Endodermal cell (in vitro differentiated cells): ENCODE data around the gene DCN. TPM values are rescaled to one million over a fixed set of nuclear protein-coding genes. Genes with fewer than 3 reads are reported as not detected.

Experiments
- DNase-seq: peaks from one replicate; pipeline ENCODE4 v3.0.0-alpha.2; 2017
- H3K27ac ChIP-seq: 2 replicates; pipeline ENCODE4 v1.5.1; 2013; ENCODE audit warnings: mild to moderate bottlenecking, low read depth, low read length, moderate library complexity
- H3K27me3 ChIP-seq: 2 replicates; pipeline ENCODE4 v1.6.1; 2013; ENCODE audit warnings: mild to moderate bottlenecking, low read length, moderate library complexity; ENCODE audit not compliant: insufficient read depth, control insufficient read depth, poor library complexity, severe bottlenecking
- H3K36me3 ChIP-seq: 2 replicates; pipeline ENCODE4 v1.7.0; 2013; ENCODE audit warnings: mild to moderate bottlenecking, low read length, moderate library complexity; ENCODE audit not compliant: control insufficient read depth, insufficient read depth
- H3K4me1 ChIP-seq: one replicate; pipeline ENCODE4 v1.7.0; 2013; ENCODE audit warnings: low read length; ENCODE audit not compliant: control insufficient read depth, insufficient read depth
- H3K4me3 ChIP-seq: 2 replicates; pipeline ENCODE4 v1.5.1; 2013; ENCODE audit warnings: mild to moderate bottlenecking, low read length, moderate library complexity
- H3K9ac ChIP-seq: 2 replicates; pipeline ENCODE4 v1.6.1; 2013; ENCODE audit warnings: mild to moderate bottlenecking, low read length, moderate library complexity; ENCODE audit not compliant: poor library complexity, severe bottlenecking; ENCODE audit errors: extremely low read depth
- H3K9me3 ChIP-seq: 2 replicates; pipeline ENCODE4 v1.6.1; 2013; ENCODE audit warnings: mild to moderate bottlenecking, low read length, moderate library complexity; ENCODE audit not compliant: control insufficient read depth
- H3K27ac Mint-ChIP-seq: 2 replicates; pipeline ENCODE4 v1.8.0; 2020; ENCODE audit warnings: mixed read lengths
- H3K27me3 Mint-ChIP-seq: 2 replicates; pipeline ENCODE4 v1.8.0; 2021; ENCODE audit warnings: mild to moderate bottlenecking, mixed read lengths; ENCODE audit not compliant: insufficient read depth
- H3K36me3 Mint-ChIP-seq: 2 replicates; pipeline ENCODE4 v1.8.0; 2020; ENCODE audit warnings: low read depth, mixed read lengths
- H3K4me1 Mint-ChIP-seq: 2 replicates; pipeline ENCODE4 v1.8.0; 2020; ENCODE audit warnings: mixed read lengths
- H3K4me3 Mint-ChIP-seq: 2 replicates; pipeline ENCODE4 v1.8.0; 2020; ENCODE audit warnings: mild to moderate bottlenecking, moderate library complexity, mixed read lengths
- H3K9me3 Mint-ChIP-seq: 2 replicates; pipeline ENCODE4 v1.8.0; 2020; ENCODE audit warnings: mild to moderate bottlenecking, mixed read lengths
- CTCF ChIP-seq: fragments of 200-600 bp; sonication (generic); conservative IDR thresholded peaks from 2 replicates; pipeline ENCODE4 v1.5.0; 2021; ENCODE audit warnings: antibody characterized with exemption, mild to moderate bottlenecking
- WGBS, 2 experiments: methylation state at CpG; one replicate each; pipeline versions ENCODE4 v1.1.5 to v1.1.7; 2013; ENCODE audit warnings: missing lambda C conversion rate in 2 of 2, mixed read lengths in 1 of 2; ENCODE audit not compliant: insufficient coverage in 1 of 2, insufficient read length in 1 of 2; 5-methylcytosine and 5-hydroxymethylcytosine counted together
- total RNA-seq, 2 donors: library from RNA; stranded (reverse); fragmentation: NEBNext Ultra II Directional in 1 of 2; extraction: Animal tissue kit (Norgen Biotek cat#: 25700) in 1 of 2; gene quantifications; 2 replicates in 1 of 2; 3 replicates in 1 of 2; pipeline ENCODE4 v1.2.1, GENCODE V29; 2021

The DCN gene
- total RNA-seq, 2 donors from 2014 or later = not detected

DNA sequence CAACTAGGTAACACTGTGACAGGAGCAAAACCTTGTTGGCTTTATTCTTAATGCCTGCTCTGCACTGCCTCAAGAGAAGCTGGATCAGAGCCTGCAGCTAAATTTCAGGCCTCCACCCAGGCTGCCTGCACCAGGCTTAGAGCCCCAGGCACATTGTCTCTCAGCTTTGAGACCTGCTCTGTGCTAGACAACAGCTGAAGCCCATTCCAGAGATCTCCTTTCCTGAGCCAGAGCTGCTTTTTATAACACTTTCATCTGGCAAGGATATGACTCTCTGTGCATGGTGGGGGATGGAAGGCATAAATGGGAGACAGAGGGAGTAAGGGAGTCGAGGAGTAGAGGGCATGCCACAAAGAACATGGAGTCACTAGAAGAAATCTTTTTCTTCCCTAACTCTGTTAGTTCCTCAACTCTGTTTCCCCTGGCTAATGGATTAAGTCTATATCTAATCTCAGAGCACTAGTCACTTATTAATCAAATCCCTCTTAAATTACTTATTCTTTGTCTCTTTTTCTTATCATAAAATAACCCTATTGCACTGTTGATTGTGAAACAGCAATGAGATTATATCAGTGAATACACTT lies 44.2 kb downstream of the DCN start:
- H3K4me1 Mint-ChIP-seq = peaks cover 20% of the 10 kb centered on the region
- H3K27ac Mint-ChIP-seq = peak overlapping the region; percentile 76
- whole genome bisulfite sequencing, 2 experiments = 83 to 100% methylated on average over 1 of the region's 1 CpG

DNA sequence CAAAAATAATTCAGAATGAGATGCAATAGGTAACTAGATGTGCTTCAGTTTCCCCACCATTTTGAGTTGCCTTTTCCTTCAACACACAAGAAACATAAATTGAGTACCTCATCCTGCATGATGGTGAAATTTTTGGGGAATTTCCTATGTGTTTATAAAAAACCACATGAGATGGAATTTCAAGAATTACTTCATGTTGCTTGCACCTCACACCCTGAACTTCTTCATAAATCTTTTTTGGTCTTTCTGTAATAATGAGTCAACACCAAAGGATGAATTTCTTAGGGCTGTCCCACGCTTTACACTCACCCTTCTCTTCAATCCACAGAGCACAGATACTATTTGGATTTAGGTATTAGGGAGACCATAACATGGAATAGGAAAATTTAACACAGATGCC lies 48.7 kb downstream of the DCN start:
- TF ChIP-seq CTCF = no peak
- H3K27me3 ChIP-seq = no peaks in the 10 kb centered on the region
- no peaks in the 10 kb centered on the region for H3K36me3 ChIP-seq
- peaks cover 7% of the 10 kb centered on the region for H3K4me1 ChIP-seq
- WGBS, 2 experiments = 83% methylated on average over 1 of the region's 1 CpG; no CpG with 5 or more reads in 1 of the 2 experiments
- DNase-seq = no peak
- Mint-ChIP-seq H3K9me3 (no peaks in the 10 kb centered on the region), H3K27me3 (peaks cover 11% of the 10 kb centered on the region), H3K27ac (no peak overlapping the region), H3K4me1 (peaks cover 18% of the 10 kb centered on the region), H3K4me3 (no peak overlapping the region), H3K36me3 (no peaks in the 10 kb centered on the region)
- no peak overlapping the region for H3K27ac ChIP-seq
- no peak overlapping the region for H3K9ac ChIP-seq
- peaks cover 5% of the 10 kb centered on the region for H3K9me3 ChIP-seq
- no peak overlapping the region for H3K4me3 ChIP-seq

More for the DNA sequence above, 44.2 kb downstream of the DCN start:
- no peak for TF ChIP-seq CTCF
- peaks cover 12% of the 10 kb centered on the region for H3K27me3 Mint-ChIP-seq
- Histone ChIP-seq H3K9me3 (peaks cover 5% of the 10 kb centered on the region), H3K9ac (no peak overlapping the region), H3K27ac (no peak overlapping the region), H3K4me1 (peaks cover 11% of the 10 kb centered on the region), H3K4me3 (no peak overlapping the region), H3K27me3 (peaks cover 5% of the 10 kb centered on the region), H3K36me3 (no peaks in the 10 kb centered on the region)
- peak; percentile 68 for DNase-seq
- no peaks in the 10 kb centered on the region for H3K36me3 Mint-ChIP-seq
- no peaks in the 10 kb centered on the region for H3K9me3 Mint-ChIP-seq
- H3K4me3 Mint-ChIP-seq = no peak overlapping the region

GRCh38 chr12:91129662-91130362 lies 52.8 kb downstream of the DCN start:
- no peak for TF ChIP-seq CTCF
- no peak overlapping the region for H3K9ac ChIP-seq
- no peaks in the 10 kb centered on the region for H3K36me3 ChIP-seq
- no peaks in the 10 kb centered on the region for H3K4me1 ChIP-seq
- H3K36me3 Mint-ChIP-seq = no peaks in the 10 kb centered on the region
- no peak overlapping the region for H3K4me3 ChIP-seq
- no peaks in the 10 kb centered on the region for H3K9me3 ChIP-seq
- H3K27ac ChIP-seq = no peak overlapping the region
- DNase-seq = no peak
- no peak overlapping the region for H3K4me3 Mint-ChIP-seq
- peaks cover 11% of the 10 kb centered on the region for H3K4me1 Mint-ChIP-seq
- 95 to 100% methylated on average over 1 to 2 of the region's 2 CpGs for WGBS, 2 experiments
- H3K27me3 Mint-ChIP-seq = peaks cover 9% of the 10 kb centered on the region
- H3K9me3 Mint-ChIP-seq = no peaks in the 10 kb centered on the region
- H3K27me3 ChIP-seq = no peaks in the 10 kb centered on the region
- no peak overlapping the region for H3K27ac Mint-ChIP-seq
